Jurkat, Clone E6-1 (cell line): ENCODE data around the gene MMP23B.

ENCODE experiments used
- DNase-seq: peaks from one replicate; pipeline ENCODE4 v3.0.0-alpha.2; 2011; ENCODE audit warnings: low read depth, low spot score
- H3K4me3 ChIP-seq: 2 replicates; pipeline ENCODE4 v1.5.1; 2011; ENCODE audit warnings: mild to moderate bottlenecking, low read length, control low read depth, moderate library complexity

Gene MMP23B

GRCh38 chr1:1616838-1617237 is 15.1 kb upstream of the MMP23B start:
- DNase-seq: no peak
- H3K4me3 ChIP-seq: peak overlapping the region; percentile 85

- no peak for DNase-seq
- no peak overlapping the region for H3K4me3 ChIP-seq
Measured at GRCh38 chr1:1617516-1617915, 14.5 kb upstream of the MMP23B start.

- no peak overlapping the region for H3K4me3 ChIP-seq
- no peak for DNase-seq
Measured at GRCh38 chr1:1617925-1618324, 14.0 kb upstream of the MMP23B start.

GRCh38 chr1:1618396-1619068 is 13.4 kb upstream of the MMP23B start:
- H3K4me3 ChIP-seq: no peak overlapping the region
- no peak for DNase-seq

GRCh38 chr1:1619917-1620361 is 12.0 kb upstream of the MMP23B start:
- DNase-seq: no peak
- no peak overlapping the region for H3K4me3 ChIP-seq

GRCh38 chr1:1620433-1621139 is 11.4 kb upstream of the MMP23B start:
- DNase-seq: no peak
- H3K4me3 ChIP-seq: no peak overlapping the region

- no peak overlapping the region for H3K4me3 ChIP-seq
- DNase-seq: no peak
Measured at GRCh38 chr1:1621173-1622009, 10.6 kb upstream of the MMP23B start.

- no peak for DNase-seq
- H3K4me3 ChIP-seq: no peak overlapping the region
Measured at GRCh38 chr1:1622010-1622787, 9.8 kb upstream of the MMP23B start.

GRCh38 chr1:1622788-1623094 is 9.2 kb upstream of the MMP23B start:
- no peak for DNase-seq
- no peak overlapping the region for H3K4me3 ChIP-seq

GRCh38 chr1:1623181-1623630 is 8.8 kb upstream of the MMP23B start:
- DNase-seq: no peak
- no peak overlapping the region for H3K4me3 ChIP-seq

- no peak for DNase-seq
- H3K4me3 ChIP-seq: no peak overlapping the region
Measured at GRCh38 chr1:1623631-1624442, 8.1 kb upstream of the MMP23B start.

GRCh38 chr1:1624443-1625403 is 7.2 kb upstream of the MMP23B start:
- DNase-seq: no peak
- H3K4me3 ChIP-seq: no peak overlapping the region

GRCh38 chr1:1625404-1625775 is 6.6 kb upstream of the MMP23B start:
- no peak for DNase-seq
- no peak overlapping the region for H3K4me3 ChIP-seq

GRCh38 chr1:1625824-1626206 is 6.2 kb upstream of the MMP23B start:
- DNase-seq: no peak

GRCh38 chr1:1626207-1627141 is 5.5 kb upstream of the MMP23B start:
- H3K4me3 ChIP-seq: no peak overlapping the region
- DNase-seq: no peak

More at GRCh38 chr1:1625824-1626206, 6.2 kb upstream of the MMP23B start:
- no peak overlapping the region for H3K4me3 ChIP-seq

GRCh38 chr1:1627261-1627828 is 4.6 kb upstream of the MMP23B start:
- no peak overlapping the region for H3K4me3 ChIP-seq
- DNase-seq: no peak
